Activated CD4-positive, alpha-beta memory T cell treated with anti-CD3 and anti-CD28 coated beads, Interleukin-2, amount 10 ng/mL, durations not matched to agents 7 days and 5 days (primary cell): ENCODE data around the gene IQSEC3. TPM values are rescaled to one million over a fixed set of nuclear protein-coding genes. Genes with fewer than 3 reads are reported as not detected.
"Not testable (repeated sequence)": the region's sequence is repeated elsewhere in the genome, so short reads cannot be mapped to it uniquely, and the experiment has no call there.

Experiments
- CTCF ChIA-PET: fragments of 350-600 bp; sonication (Branson Sonifier 250); formaldehyde crosslinking; loops from one replicate; lab custom pipeline; 2021; ENCODE audit warnings: antibody characterized with exemption, inconsistent platforms; lab: Charles Lee
- POLR2A ChIA-PET: fragments of 350-600 bp; sonication (Branson Sonifier 250); formaldehyde crosslinking; loops from one replicate; lab custom pipeline; 2021; ENCODE audit warnings: antibody characterized with exemption; lab: Charles Lee
- DNase-seq: peaks from one replicate; pipeline ENCODE4 v3.0.0-alpha.2; 2020
- H3K27ac Mint-ChIP-seq: one replicate; pipeline ENCODE4 v1.8.0; 2021; ENCODE audit warnings: mild to moderate bottlenecking, mixed read lengths
- H3K27me3 Mint-ChIP-seq: one replicate; pipeline ENCODE4 v1.8.0; 2021; ENCODE audit warnings: mixed read lengths
- H3K36me3 Mint-ChIP-seq: one replicate; pipeline ENCODE4 v1.8.0; 2021; ENCODE audit warnings: low read depth, mixed read lengths
- H3K4me1 Mint-ChIP-seq: one replicate; pipeline ENCODE4 v1.8.0; 2021; ENCODE audit warnings: mixed read lengths
- H3K4me3 Mint-ChIP-seq: one replicate; pipeline ENCODE4 v1.8.0; 2021; ENCODE audit warnings: mild to moderate bottlenecking, mixed read lengths
- H3K9me3 Mint-ChIP-seq: one replicate; pipeline ENCODE4 v1.8.0; 2021; ENCODE audit warnings: mixed read lengths
- total RNA-seq, 2 experiments: library from RNA; stranded (reverse); gene quantifications; one replicate each; pipeline ENCODE4 v1.2.3, GENCODE V29; 2021

The IQSEC3 gene
- total RNA-seq, 2 experiments from 2014 or later, result 0.10 to 0.33 TPM

DNA sequence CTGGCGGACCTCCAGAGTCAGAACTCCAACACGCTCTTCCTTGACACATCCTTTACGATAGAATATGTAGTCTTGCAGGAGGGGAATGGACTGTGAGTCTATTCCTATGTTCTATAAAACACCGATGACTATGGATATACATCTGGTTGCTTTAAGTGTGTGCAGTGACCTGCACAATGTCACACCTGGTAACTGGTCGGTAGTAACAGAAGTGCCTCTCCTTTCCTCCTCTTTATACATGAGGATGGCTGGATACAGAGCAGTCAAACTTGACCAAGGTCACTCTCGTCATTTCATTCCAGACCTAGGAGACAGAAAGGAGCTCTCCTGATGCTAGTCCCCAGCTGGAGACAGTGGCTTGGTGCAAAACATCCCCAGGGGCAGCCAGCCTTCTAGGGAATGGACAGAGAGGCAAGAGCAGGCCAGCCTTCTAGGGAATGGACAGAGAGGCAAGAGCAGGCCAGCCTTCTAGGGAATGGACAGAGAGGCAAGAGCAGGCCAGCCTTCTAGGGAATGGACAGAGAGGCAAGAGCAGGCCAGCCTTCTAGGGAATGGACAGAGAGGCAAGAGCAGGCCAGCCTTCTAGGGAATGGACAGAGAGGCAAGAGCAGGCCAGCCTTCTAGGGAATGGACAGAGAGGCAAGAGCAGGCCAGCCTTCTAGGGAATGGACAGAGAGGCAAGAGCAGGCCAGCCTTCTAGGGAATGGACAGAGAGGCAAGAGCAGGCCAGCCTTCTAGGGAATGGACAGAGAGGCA lies 21.2 kb upstream of the IQSEC3 start:
- H3K4me3 Mint-ChIP-seq, H3K4me1 Mint-ChIP-seq, H3K9me3 Mint-ChIP-seq, DNase-seq, POLR2A ChIA-PET, CTCF ChIA-PET, H3K27ac Mint-ChIP-seq, H3K36me3 Mint-ChIP-seq: not testable (repeated sequence)
- H3K27me3 Mint-ChIP-seq, result peaks cover 27% of the 10 kb centered on the region

DNA sequence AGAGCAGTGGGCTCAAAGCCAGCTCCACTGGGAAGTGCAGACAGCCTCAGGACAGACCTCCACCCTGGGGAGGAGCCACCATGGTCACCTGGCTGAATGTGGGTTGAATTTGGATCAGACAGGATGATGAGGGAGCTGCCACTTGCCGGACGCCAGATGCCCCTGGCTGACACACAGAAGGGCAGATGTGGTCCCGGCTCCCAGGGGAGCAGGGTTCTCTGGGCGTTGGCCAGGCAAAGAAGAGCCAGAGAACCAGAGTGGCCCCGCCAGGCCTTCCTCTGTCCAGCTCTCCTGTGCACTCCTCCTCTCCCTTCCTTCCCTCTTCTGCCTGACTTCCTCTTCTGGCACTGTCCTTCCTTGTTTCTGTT lies 20.6 kb upstream of the IQSEC3 start:
- CTCF ChIA-PET, H3K9me3 Mint-ChIP-seq, H3K4me3 Mint-ChIP-seq, DNase-seq, H3K36me3 Mint-ChIP-seq, H3K27ac Mint-ChIP-seq, H3K4me1 Mint-ChIP-seq, POLR2A ChIA-PET: not testable (repeated sequence)
- peaks cover 27% of the 10 kb centered on the region for H3K27me3 Mint-ChIP-seq

DNA sequence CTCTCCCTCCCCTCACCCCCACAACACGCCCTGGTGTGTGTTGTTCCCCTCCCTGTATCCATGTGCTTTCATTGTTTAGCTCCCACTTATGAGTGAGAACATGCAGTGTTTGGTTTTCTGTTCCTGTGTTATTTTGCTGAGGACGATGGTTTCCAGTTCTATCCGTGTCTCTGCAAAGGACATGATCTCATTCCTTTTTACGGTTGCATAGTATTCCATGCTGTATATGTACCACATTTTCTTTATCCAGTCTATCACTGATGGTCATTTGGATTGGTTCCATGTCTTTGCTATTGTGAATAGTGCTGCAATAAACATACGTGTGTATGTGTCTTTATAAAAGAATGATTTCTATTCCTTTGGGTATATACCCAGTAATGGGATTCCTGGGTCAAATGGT lies 20.0 kb upstream of the IQSEC3 start:
- H3K4me1 Mint-ChIP-seq, H3K36me3 Mint-ChIP-seq, H3K27ac Mint-ChIP-seq, H3K4me3 Mint-ChIP-seq, POLR2A ChIA-PET, CTCF ChIA-PET, DNase-seq, H3K9me3 Mint-ChIP-seq: not testable (repeated sequence)
- H3K27me3 Mint-ChIP-seq, result peaks cover 27% of the 10 kb centered on the region

DNA sequence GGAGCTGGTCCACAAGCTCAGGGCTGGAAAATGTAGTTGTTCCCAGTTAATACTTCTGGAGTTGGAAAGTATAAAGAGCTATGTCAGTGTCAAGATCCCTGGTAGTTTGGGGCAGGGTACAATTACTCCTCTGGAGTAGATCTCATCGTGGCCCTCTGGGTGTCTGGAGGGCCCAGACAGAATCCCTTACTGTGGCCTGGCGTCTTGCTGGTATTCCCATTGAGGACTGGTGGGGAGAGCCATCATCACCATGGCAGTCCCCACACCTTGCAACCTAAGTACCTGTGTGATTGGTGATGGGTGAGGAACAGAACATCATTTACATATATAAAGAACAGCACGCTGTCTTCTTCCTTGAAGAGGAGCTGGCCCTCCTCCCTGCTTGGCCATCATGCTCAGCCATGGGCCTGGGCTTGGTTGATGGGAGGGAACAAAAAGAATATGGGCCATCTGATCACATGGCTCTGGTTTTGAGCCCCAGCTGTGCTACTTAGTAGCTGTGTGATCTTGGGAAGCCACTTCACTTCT lies 18.8 kb upstream of the IQSEC3 start:
- H3K27me3 Mint-ChIP-seq, result peaks cover 28% of the 10 kb centered on the region
- POLR2A ChIA-PET, H3K9me3 Mint-ChIP-seq, DNase-seq, H3K36me3 Mint-ChIP-seq, H3K4me3 Mint-ChIP-seq, CTCF ChIA-PET, H3K27ac Mint-ChIP-seq, H3K4me1 Mint-ChIP-seq: not testable (repeated sequence)

DNA sequence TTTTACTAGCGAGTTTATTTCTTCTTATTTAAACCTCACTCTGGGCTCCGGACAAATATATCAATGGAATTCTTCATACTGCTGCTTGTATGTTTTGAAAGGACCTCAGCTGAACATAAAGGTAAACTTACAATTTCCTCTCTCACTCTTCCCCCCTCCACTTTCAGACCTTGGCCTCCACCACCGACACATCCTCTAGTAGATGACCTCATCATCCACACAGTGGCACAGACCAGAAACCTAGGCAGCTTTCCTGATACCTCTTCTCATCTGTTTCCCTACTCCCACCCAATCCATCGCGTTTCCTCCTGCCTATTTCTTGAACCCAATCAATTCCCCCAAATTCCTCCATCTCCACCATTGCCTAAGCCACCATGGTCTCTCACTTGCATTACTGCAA lies 17.4 kb upstream of the IQSEC3 start:
- H3K4me3 Mint-ChIP-seq, H3K27ac Mint-ChIP-seq, H3K36me3 Mint-ChIP-seq, POLR2A ChIA-PET, H3K9me3 Mint-ChIP-seq, H3K4me1 Mint-ChIP-seq, DNase-seq, CTCF ChIA-PET: not testable (repeated sequence)
- H3K27me3 Mint-ChIP-seq, result peaks cover 32% of the 10 kb centered on the region

DNA sequence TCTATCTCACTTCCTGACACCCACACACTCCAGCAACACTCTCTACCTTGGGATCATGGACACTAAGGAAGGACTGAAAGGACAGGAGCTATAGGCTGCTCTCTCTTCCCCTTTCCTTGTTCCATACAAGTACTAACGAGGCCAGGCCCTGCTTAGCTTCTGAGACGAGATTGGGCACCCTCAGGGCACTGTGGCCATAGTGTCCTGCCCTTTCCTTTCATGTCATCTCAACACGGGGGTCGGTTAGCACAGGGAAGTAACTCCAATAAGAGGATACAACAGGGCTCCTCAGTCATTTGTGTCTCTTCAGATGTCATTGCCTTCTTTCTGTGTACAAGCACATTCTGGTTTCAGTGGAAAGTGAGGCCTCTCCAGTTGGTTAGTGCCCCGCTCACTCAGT lies 15.5 kb upstream of the IQSEC3 start:
- H3K9me3 Mint-ChIP-seq, H3K36me3 Mint-ChIP-seq, CTCF ChIA-PET, POLR2A ChIA-PET, H3K4me3 Mint-ChIP-seq, H3K4me1 Mint-ChIP-seq, H3K27ac Mint-ChIP-seq, DNase-seq: not testable (repeated sequence)
- H3K27me3 Mint-ChIP-seq, result peaks cover 35% of the 10 kb centered on the region

DNA sequence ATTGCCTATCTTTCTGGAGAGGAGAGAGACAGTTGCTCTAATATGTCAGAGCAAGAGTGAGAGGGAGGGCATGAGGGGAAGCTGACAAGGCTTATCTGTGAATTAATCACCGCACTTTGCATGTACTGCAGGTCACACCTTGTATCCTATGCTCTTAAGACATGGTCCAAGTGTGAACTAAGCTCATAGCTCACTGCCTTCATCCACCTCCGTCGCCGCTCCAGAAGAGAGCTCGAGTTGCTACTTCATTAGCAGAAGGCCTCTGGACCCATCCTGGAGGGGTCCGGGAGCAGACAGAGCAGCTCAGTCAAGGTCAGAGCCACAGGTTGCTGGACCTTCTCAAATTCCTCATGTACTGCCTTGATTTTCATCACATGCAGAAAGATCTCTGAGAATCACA lies 14.6 kb upstream of the IQSEC3 start:
- H3K9me3 Mint-ChIP-seq, H3K27ac Mint-ChIP-seq, H3K4me1 Mint-ChIP-seq, H3K4me3 Mint-ChIP-seq, DNase-seq, CTCF ChIA-PET, H3K36me3 Mint-ChIP-seq, POLR2A ChIA-PET: not testable (repeated sequence)
- H3K27me3 Mint-ChIP-seq, result peaks cover 36% of the 10 kb centered on the region

DNA sequence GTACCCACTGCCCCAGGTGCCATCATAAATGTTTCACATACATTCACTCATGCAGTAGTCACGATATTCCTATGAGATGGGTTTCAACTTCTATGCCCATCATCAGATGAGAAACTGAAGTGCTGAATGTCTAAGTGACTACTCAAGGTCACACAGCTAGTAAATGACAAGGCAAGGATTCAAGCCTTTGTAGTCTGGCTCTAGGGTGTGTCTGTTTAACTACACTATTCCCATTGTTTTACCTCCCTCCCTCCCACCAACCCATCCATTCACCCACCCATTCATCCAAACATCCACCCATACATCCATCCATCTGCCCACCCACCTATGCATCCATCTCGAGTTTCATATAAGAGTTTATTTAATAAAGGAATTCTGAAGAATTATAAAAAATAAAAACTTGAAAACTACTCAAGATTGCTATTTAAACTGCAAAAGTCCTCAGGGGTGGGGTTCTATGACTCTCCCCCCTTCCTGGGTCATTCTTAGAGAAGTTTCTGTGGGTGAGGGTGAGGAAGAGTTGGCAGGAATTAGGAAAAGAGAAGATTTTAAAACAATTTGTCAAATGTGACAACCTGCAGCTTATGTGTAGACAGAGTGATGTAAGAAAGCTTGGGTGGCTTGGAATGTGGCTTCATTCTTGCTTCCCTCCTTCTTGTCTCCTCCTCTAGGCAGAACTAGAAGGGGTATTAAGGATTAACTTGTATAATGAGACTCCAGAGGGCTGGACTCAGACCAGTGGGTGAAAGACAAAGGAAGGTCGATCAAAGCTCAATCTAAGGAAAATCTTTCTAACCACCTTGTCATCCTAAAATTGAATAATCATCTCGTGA lies 13.4 kb upstream of the IQSEC3 start:
- H3K27ac Mint-ChIP-seq, H3K4me1 Mint-ChIP-seq, DNase-seq, H3K4me3 Mint-ChIP-seq, POLR2A ChIA-PET, CTCF ChIA-PET, H3K36me3 Mint-ChIP-seq, H3K9me3 Mint-ChIP-seq: not testable (repeated sequence)
- peaks cover 42% of the 10 kb centered on the region for H3K27me3 Mint-ChIP-seq

DNA sequence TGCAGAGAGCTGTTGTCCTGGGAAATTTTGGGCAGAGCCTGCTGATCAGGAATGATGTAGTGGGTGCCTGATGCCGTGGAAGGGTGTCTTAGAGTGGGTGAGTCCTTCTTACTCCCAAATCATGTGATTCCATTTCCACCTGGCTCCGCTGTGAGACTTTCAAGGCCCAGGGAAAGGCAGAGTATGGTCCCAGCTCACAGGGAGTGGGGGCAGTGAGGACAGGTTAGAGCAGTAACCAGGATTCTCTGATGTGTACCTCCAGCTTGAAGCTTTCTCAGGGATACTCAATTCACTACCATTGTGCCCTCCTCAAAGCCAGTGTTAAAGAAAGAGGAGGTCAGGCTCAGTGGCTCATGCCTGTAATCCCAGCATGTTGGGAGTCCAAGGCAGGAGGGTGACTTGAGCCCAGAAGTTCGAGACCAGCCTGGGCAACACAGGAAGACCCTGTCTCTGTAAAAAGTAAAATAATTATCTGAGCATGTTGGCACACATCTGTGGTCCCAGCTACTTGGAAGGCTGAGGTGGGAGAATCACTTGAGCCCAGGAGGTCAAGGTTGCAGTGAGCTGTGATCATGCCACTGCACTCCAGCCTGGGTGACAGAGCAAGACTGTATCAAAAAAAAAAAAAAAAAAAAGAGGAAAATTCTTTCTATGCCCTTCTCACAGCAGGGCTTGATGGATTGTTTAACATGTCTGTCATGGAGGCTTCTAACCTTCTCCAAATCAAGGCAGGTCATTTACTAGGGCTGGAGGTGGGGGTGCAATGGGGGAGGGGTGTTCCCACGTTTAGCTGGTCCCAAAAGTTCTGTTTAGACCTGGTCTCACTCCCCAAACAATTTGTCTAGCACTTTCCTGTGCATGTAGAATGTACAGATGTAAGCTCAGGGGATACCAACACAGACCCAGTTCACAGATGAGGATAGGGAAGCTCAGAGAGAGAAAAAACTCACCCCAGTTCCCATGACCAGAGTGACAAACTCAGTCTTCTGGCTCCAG lies 12.5 kb upstream of the IQSEC3 start:
- H3K36me3 Mint-ChIP-seq, result no peaks in the 10 kb centered on the region
- H3K4me1 Mint-ChIP-seq, result no peaks in the 10 kb centered on the region
- H3K9me3 Mint-ChIP-seq, result peaks cover 3% of the 10 kb centered on the region
- no peak overlapping the region for H3K27ac Mint-ChIP-seq
- CTCF ChIA-PET, result no interaction called here
- DNase-seq, result no peak
- no peak overlapping the region for H3K4me3 Mint-ChIP-seq
- peaks cover 46% of the 10 kb centered on the region for H3K27me3 Mint-ChIP-seq
- POLR2A ChIA-PET, result no interaction called here

DNA sequence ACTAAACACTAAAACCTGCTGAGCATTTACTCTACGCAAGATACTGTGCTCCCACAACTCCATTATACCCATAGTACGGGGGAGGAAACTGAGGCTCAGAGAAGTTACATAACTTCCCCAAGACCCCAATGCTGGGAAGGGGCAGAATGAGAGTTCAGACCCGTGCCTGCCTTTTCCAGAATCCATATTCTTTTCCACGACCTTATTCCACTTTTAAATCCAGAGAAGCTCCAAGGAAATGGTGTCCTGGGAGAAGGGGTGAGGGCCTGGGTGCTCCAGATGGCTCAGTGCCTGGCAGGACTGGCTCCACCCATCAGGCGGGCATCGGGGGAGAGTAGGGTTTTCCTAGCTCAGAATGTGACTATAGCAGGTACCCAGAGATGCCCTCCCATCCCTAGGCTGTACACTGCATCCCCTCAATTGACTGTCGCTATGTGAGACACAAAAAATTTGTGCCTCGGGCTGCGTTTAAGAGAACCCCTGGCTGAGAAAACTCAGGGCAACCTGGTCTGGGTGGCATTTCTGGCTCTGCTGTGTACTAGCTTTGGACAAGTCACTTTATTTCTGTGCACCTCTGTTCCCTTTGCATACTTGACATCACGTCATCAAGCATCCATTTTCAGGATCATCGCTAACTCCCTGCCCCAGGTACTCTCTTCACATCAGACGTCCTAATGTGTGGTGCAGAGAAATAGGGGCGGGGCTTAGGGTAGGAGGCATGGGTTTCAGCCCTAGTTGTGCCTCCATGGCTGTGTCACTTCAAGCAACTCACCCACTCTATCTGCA lies 11.6 kb upstream of the IQSEC3 start:
- ChIA-PET POLR2A (no interaction called here), CTCF (no interaction called here)
- Mint-ChIP-seq H3K27ac (no peak overlapping the region), H3K27me3 (peaks cover 49% of the 10 kb centered on the region), H3K9me3 (peaks cover 3% of the 10 kb centered on the region), H3K4me3 (no peak overlapping the region), H3K36me3 (no peaks in the 10 kb centered on the region), H3K4me1 (no peaks in the 10 kb centered on the region)
- no peak for DNase-seq

DNA sequence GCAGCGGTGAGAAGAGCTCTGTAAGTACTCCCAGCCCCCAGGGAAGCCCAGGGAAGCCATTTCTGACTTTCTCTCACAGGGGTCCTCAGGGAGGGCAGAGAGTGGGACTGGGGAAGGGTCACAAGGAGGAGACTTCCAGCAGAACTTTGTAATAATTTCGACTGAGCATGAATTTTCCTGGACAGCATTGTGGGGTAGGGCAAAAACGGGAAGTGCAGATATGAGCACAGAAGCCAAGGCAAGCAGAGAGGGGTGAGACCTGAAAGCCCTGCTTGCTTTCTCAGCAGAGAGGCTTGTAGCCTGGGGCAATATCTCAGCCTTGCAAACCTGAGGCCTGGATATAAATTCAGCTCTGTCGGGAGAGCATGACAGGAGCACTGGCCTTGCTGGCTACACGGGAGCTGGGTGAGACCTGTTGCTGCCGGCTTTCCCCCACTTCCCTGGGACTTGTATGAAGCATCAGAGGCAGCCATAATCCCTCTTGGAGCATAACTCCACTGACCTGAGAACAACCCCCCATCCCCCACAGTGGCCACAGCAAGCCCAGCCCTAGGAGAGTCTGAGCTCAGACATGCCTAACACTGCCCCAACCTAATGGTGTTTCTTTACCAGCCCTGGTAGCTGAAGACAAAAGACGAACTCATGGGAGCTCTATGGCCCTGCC lies 9.8 kb upstream of the IQSEC3 start:
- ChIA-PET POLR2A (no interaction called here), CTCF (no interaction called here)
- Mint-ChIP-seq H3K4me1 (no peaks in the 10 kb centered on the region), H3K9me3 (peaks cover 3% of the 10 kb centered on the region), H3K4me3 (no peak overlapping the region), H3K27ac (no peak overlapping the region), H3K36me3 (no peaks in the 10 kb centered on the region), H3K27me3 (peaks cover 58% of the 10 kb centered on the region)
- DNase-seq, result no peak

DNA sequence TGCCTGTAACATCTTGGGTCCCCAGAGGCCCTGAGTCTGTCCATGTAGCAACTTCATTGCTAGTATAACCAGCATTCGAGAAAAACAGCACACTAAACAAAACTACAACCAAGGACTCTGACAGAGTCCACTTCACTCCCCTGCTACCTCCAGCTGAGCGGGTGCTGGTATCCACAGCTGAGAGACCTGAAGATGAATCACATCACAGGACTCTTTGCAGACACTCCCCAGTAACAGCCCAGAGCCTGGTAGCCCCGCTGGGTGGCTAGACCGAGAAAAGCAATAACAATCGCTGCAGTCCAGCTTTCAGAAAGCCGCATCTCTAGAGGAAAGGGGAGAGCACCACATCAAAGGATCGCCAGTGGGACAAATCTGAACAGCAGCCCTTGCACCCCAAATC lies 9.0 kb upstream of the IQSEC3 start:
- Mint-ChIP-seq H3K9me3 (peaks cover 3% of the 10 kb centered on the region), H3K4me3 (no peak overlapping the region), H3K27ac (no peak overlapping the region), H3K4me1 (no peaks in the 10 kb centered on the region), H3K36me3 (no peaks in the 10 kb centered on the region), H3K27me3 (peaks cover 57% of the 10 kb centered on the region)
- ChIA-PET CTCF (no interaction called here), POLR2A (no interaction called here)
- DNase-seq, result no peak
